ENCODE measurements around the gene EPDR1.

DNA sequence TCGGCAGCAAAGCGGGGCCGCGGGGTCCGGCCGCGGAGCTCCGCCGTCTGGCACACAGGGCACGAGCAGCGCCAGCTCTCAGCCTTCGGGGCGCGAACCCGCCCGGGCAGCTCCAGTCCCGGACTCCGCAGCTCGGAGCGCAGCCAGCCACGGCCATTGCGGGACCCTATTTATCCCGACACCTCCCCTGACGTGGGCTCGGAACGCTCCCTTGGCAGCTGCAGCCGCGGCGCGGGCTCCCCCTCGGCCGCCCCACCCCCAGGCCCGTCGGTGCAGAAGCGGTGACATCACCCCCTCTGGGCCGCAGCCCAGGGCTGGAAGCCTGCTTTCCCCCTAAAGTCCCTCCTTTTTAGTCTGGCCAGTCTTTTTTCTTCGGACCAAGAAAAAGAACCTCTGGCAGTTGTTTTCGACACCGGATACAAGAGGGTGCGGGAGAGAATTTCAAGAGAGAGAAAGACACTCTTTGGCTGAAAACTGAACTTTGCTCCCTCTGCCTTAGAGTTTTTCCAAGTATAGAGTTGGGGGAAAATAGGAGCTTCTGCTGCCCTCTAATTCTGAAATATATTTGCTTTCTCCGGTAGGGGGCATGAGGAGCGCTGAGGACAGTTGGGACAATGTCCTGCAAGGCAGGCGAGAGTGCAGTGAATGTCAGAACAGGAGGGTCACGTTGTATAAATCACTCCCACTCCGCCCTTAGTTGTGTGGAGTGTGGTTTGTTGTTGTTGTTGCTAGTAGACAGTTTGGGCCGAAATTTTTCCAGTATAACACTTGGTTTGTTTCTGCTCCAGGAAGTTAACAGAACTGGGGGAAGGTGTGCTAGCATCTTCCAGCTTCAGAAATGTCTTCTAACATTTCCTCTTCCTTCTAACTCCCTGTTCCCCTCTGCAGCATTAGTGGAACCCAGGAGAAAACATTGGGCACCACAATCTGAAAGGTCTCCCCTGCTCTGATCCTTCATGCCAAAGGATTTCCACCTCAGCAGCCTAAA is 3.5 kb upstream of the EPDR1 start, which contains the start of gene SFRP4:
- TF ChIP-seq, protein P1, sequence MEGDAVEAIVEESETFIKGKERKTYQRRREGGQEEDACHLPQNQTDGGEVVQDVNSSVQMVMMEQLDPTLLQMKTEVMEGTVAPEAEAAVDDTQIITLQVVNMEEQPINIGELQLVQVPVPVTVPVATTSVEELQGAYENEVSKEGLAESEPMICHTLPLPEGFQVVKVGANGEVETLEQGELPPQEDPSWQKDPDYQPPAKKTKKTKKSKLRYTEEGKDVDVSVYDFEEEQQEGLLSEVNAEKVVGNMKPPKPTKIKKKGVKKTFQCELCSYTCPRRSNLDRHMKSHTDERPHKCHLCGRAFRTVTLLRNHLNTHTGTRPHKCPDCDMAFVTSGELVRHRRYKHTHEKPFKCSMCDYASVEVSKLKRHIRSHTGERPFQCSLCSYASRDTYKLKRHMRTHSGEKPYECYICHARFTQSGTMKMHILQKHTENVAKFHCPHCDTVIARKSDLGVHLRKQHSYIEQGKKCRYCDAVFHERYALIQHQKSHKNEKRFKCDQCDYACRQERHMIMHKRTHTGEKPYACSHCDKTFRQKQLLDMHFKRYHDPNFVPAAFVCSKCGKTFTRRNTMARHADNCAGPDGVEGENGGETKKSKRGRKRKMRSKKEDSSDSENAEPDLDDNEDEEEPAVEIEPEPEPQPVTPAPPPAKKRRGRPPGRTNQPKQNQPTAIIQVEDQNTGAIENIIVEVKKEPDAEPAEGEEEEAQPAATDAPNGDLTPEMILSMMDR (IDR thresholded peaks at IDR 0.05; ENCODE audit: low read depth, low read length, missing input control), result peak; percentile 76
- TF ChIP-seq, protein P2, sequence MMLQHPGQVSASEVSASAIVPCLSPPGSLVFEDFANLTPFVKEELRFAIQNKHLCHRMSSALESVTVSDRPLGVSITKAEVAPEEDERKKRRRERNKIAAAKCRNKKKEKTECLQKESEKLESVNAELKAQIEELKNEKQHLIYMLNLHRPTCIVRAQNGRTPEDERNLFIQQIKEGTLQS (IDR thresholded peaks at IDR 0.05), result no peak
- TF ChIP-seq SP1 (IDR thresholded peaks at IDR 0.05) (no peak), TAF1 (conservative IDR thresholded peaks at IDR 0.05) (no peak), RXRA (IDR thresholded peaks at IDR 0.05) (peak; percentile 25 to 44), JUND (IDR thresholded peaks at IDR 0.05) (no peak)
- TF ChIP-seq, protein P3, sequence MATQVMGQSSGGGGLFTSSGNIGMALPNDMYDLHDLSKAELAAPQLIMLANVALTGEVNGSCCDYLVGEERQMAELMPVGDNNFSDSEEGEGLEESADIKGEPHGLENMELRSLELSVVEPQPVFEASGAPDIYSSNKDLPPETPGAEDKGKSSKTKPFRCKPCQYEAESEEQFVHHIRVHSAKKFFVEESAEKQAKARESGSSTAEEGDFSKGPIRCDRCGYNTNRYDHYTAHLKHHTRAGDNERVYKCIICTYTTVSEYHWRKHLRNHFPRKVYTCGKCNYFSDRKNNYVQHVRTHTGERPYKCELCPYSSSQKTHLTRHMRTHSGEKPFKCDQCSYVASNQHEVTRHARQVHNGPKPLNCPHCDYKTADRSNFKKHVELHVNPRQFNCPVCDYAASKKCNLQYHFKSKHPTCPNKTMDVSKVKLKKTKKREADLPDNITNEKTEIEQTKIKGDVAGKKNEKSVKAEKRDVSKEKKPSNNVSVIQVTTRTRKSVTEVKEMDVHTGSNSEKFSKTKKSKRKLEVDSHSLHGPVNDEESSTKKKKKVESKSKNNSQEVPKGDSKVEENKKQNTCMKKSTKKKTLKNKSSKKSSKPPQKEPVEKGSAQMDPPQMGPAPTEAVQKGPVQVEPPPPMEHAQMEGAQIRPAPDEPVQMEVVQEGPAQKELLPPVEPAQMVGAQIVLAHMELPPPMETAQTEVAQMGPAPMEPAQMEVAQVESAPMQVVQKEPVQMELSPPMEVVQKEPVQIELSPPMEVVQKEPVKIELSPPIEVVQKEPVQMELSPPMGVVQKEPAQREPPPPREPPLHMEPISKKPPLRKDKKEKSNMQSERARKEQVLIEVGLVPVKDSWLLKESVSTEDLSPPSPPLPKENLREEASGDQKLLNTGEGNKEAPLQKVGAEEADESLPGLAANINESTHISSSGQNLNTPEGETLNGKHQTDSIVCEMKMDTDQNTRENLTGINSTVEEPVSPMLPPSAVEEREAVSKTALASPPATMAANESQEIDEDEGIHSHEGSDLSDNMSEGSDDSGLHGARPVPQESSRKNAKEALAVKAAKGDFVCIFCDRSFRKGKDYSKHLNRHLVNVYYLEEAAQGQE (IDR thresholded peaks at IDR 0.05), result peak; percentile 33
- TF ChIP-seq, protein P4, sequence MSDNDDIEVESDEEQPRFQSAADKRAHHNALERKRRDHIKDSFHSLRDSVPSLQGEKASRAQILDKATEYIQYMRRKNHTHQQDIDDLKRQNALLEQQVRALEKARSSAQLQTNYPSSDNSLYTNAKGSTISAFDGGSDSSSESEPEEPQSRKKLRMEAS (IDR thresholded peaks at IDR 0.05), result no peak
- TF ChIP-seq, protein P5, sequence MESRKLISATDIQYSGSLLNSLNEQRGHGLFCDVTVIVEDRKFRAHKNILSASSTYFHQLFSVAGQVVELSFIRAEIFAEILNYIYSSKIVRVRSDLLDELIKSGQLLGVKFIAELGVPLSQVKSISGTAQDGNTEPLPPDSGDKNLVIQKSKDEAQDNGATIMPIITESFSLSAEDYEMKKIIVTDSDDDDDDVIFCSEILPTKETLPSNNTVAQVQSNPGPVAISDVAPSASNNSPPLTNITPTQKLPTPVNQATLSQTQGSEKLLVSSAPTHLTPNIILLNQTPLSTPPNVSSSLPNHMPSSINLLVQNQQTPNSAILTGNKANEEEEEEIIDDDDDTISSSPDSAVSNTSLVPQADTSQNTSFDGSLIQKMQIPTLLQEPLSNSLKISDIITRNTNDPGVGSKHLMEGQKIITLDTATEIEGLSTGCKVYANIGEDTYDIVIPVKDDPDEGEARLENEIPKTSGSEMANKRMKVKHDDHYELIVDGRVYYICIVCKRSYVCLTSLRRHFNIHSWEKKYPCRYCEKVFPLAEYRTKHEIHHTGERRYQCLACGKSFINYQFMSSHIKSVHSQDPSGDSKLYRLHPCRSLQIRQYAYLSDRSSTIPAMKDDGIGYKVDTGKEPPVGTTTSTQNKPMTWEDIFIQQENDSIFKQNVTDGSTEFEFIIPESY (IDR thresholded peaks at IDR 0.05), result no peak
